H9 (cell line): ENCODE measurements around the gene RANBP3. TPM values are rescaled to one million over a fixed set of nuclear protein-coding genes. Genes with fewer than 3 reads are reported as not detected.

ENCODE experiments used
- DNase-seq: peaks from one replicate; pipeline ENCODE4 v3.0.0-alpha.2; 2017
- H2AFZ ChIP-seq: one replicate; pipeline ENCODE4 v1.6.1; 2013; ENCODE audit warnings: mild to moderate bottlenecking, low read length, control low read depth, moderate library complexity
- H2AK5ac ChIP-seq: 2 replicates; pipeline ENCODE4 v1.6.1; 2013; ENCODE audit warnings: low read length, control low read depth, mixed read lengths; ENCODE audit not compliant: insufficient read length
- H2BK120ac ChIP-seq: one replicate; pipeline ENCODE4 v1.6.1; 2013; ENCODE audit warnings: low read depth, mild to moderate bottlenecking, low read length, control low read depth, inconsistent platforms; ENCODE audit not compliant: poor library complexity, severe bottlenecking
- H2BK12ac ChIP-seq: 2 replicates; pipeline ENCODE4 v1.6.1; 2013; ENCODE audit warnings: low read length, control low read depth, mixed read lengths, low read depth; ENCODE audit not compliant: insufficient read length
- H2BK15ac ChIP-seq: 2 replicates; pipeline ENCODE4 v1.6.1; 2013; ENCODE audit warnings: low read depth, low read length, control low read depth
- H2BK20ac ChIP-seq: one replicate; pipeline ENCODE4 v1.6.1; 2013; ENCODE audit warnings: low read depth, mild to moderate bottlenecking, low read length, control low read depth, inconsistent platforms; ENCODE audit not compliant: poor library complexity, severe bottlenecking
- H2BK5ac ChIP-seq: 2 replicates; pipeline ENCODE4 v1.6.1; 2013; ENCODE audit warnings: low read length, control low read depth, mixed read lengths; ENCODE audit not compliant: insufficient read length
- H3K14ac ChIP-seq: 2 replicates; pipeline ENCODE4 v1.6.1; 2013; ENCODE audit warnings: low read length, control low read depth; ENCODE audit not compliant: insufficient read depth
- H3K18ac ChIP-seq: 2 replicates; pipeline ENCODE4 v1.6.1; 2013; ENCODE audit warnings: low read depth, mild to moderate bottlenecking, mixed read lengths, low read length, control low read depth; ENCODE audit not compliant: insufficient read length
- H3K23ac ChIP-seq: 2 replicates; pipeline ENCODE4 v1.6.1; 2013; ENCODE audit warnings: low read length, control low read depth, mixed read lengths, low read depth; ENCODE audit not compliant: insufficient read length
- H3K23me2 ChIP-seq: 2 replicates; pipeline ENCODE4 v1.6.1; 2013; ENCODE audit warnings: low read depth, mild to moderate bottlenecking, mixed read lengths, low read length, control low read depth; ENCODE audit not compliant: insufficient read length, poor library complexity, severe bottlenecking
- H3K27ac ChIP-seq: 2 replicates; pipeline ENCODE4 v1.5.1; 2013; ENCODE audit warnings: low read length, control low read depth, mixed read lengths, low read depth; ENCODE audit not compliant: insufficient read length
- H3K27me3 ChIP-seq: 2 replicates; pipeline ENCODE4 v1.6.1; 2013; ENCODE audit warnings: low read length, control low read depth, inconsistent platforms; ENCODE audit not compliant: insufficient read depth
- H3K4ac ChIP-seq: 2 replicates; pipeline ENCODE4 v1.6.1; 2013; ENCODE audit warnings: low read depth, mild to moderate bottlenecking, control low read depth, inconsistent platforms, low read length, moderate library complexity
- H3K4me1 ChIP-seq: 2 replicates; pipeline ENCODE4 v1.6.1; 2013; ENCODE audit warnings: low read length, control low read depth, inconsistent platforms; ENCODE audit not compliant: insufficient read depth
- H3K4me2 ChIP-seq: 2 replicates; pipeline ENCODE4 v1.6.1; 2013; ENCODE audit warnings: low read length, control low read depth, mixed read lengths; ENCODE audit not compliant: insufficient read length, insufficient read depth
- H3K56ac ChIP-seq: 2 replicates; pipeline ENCODE4 v1.6.1; 2013; ENCODE audit warnings: low read depth, mild to moderate bottlenecking, mixed read lengths, low read length, control low read depth; ENCODE audit not compliant: insufficient read length
- H3K79me1 ChIP-seq: 2 replicates; pipeline ENCODE4 v1.6.1; 2013; ENCODE audit warnings: low read depth, mild to moderate bottlenecking, moderate library complexity, low read length, control low read depth, inconsistent platforms; ENCODE audit not compliant: insufficient read depth, poor library complexity, severe bottlenecking
- H3K79me2 ChIP-seq: 2 replicates; pipeline ENCODE4 v1.6.1; 2013; ENCODE audit warnings: low read length, control low read depth, inconsistent platforms; ENCODE audit not compliant: insufficient read depth
- H3K9ac ChIP-seq: 2 replicates; pipeline ENCODE4 v1.6.1; 2013; ENCODE audit warnings: low read length, control low read depth, mixed read lengths; ENCODE audit not compliant: insufficient read length; ENCODE audit errors: extremely low read depth
- H3K9me3 ChIP-seq: one replicate; pipeline ENCODE4 v1.6.1; 2013; ENCODE audit warnings: low read depth, low read length, inconsistent platforms; ENCODE audit not compliant: control insufficient read depth
- H3T11ph ChIP-seq: one replicate; pipeline ENCODE4 v1.6.1; 2013; ENCODE audit warnings: mild to moderate bottlenecking, low read length, control low read depth, inconsistent platforms
- H4K20me1 ChIP-seq: one replicate; pipeline ENCODE4 v1.6.1; 2013; ENCODE audit not compliant: control insufficient read depth, insufficient read length, insufficient read depth
- H4K5ac ChIP-seq: 2 replicates; pipeline ENCODE4 v1.6.1; 2013; ENCODE audit warnings: low read depth, mild to moderate bottlenecking, mixed read lengths, low read length, control low read depth; ENCODE audit not compliant: insufficient read length
- H4K8ac ChIP-seq: replicated peaks from 2 replicates; pipeline ENCODE4 v1.6.1; 2013; ENCODE audit warnings: low read length, control low read depth, mixed read lengths, low read depth; ENCODE audit not compliant: insufficient read length
- H4K91ac ChIP-seq: 2 replicates; pipeline ENCODE4 v1.6.1; 2013; ENCODE audit warnings: low read depth, mild to moderate bottlenecking, moderate library complexity, mixed read lengths, low read length, control low read depth; ENCODE audit not compliant: insufficient read length
- H3K27ac Mint-ChIP-seq, 3 experiments: 2 replicates in 2 of 3; 3 replicates in 1 of 3; pipeline ENCODE4 v1.8.0; 2020 to 2021; ENCODE audit warnings: mixed read lengths in 3 of 3, mild to moderate bottlenecking in 1 of 3, moderate library complexity in 1 of 3
- H3K27me3 Mint-ChIP-seq: 2 replicates; pipeline ENCODE4 v1.8.0; 2021; ENCODE audit warnings: low read depth, mild to moderate bottlenecking, moderate library complexity, mixed read lengths
- H3K36me3 Mint-ChIP-seq, 3 experiments: 2 replicates in 2 of 3; 3 replicates in 1 of 3; pipeline ENCODE4 v1.8.0; 2020 to 2021; ENCODE audit warnings: low read depth in 3 of 3, mixed read lengths in 3 of 3; ENCODE audit not compliant: insufficient read depth in 1 of 3
- H3K4me1 Mint-ChIP-seq, 2 experiments: 2 replicates each; pipeline ENCODE4 v1.8.0; 2020; ENCODE audit warnings: mixed read lengths in 2 of 2
- H3K4me3 Mint-ChIP-seq, 2 experiments: 2 replicates in 1 of 2; 3 replicates in 1 of 2; pipeline ENCODE4 v1.8.0; 2020 to 2021; ENCODE audit warnings: mild to moderate bottlenecking in 2 of 2, mixed read lengths in 2 of 2, moderate library complexity in 1 of 2
- H3K9me3 Mint-ChIP-seq, 2 experiments: 2 replicates in 1 of 2; 3 replicates in 1 of 2; pipeline ENCODE4 v1.8.0; 2020; ENCODE audit warnings: mild to moderate bottlenecking in 2 of 2, mixed read lengths in 2 of 2, moderate library complexity in 1 of 2
- WGBS: extraction: QIAGEN DNeasy Blood & Tissue Kit; methylation state at CpG from one replicate; pipeline ENCODE4 v1.1.7; 2013; ENCODE audit warnings: missing lambda C conversion rate, low lambda C conversion rate, mixed read lengths; ENCODE audit not compliant: insufficient read length; ENCODE audit errors: extremely low coverage; 5-methylcytosine and 5-hydroxymethylcytosine counted together
- total RNA-seq: library from RNA; stranded (reverse); gene quantifications from 2 replicates; pipeline ENCODE4 v1.2.1, GENCODE V29; 2021
- TF ChIP-seq, protein P1 (sequence below): fragments of 200-600 bp; sonication (generic); conservative IDR thresholded peaks from 3 replicates; pipeline ENCODE4 v1.8.0; 2021; ENCODE audit warnings: antibody characterized with exemption, mild to moderate bottlenecking

The RANBP3 gene
- total RNA-seq, 1 experiment from 2014 or later, result 86.5 TPM

GRCh38 chr19:6017576-6017975, 39.6 kb upstream of the RANBP3 start:
- H3K56ac ChIP-seq, result no peak overlapping the region
- H3K79me1 ChIP-seq, result no peaks in the 10 kb centered on the region
- H2BK15ac ChIP-seq, result no peak overlapping the region
- H4K8ac ChIP-seq, result no peak overlapping the region
- H2AK5ac ChIP-seq, result no peak overlapping the region
- H3K18ac ChIP-seq, result no peak overlapping the region
- H3K4me1 ChIP-seq, result no peaks in the 10 kb centered on the region
- no peak overlapping the region for H3K27ac Mint-ChIP-seq
- no peak overlapping the region for H3K4me2 ChIP-seq
- H3K4me3 Mint-ChIP-seq, result no peak overlapping the region
- H3K9me3 Mint-ChIP-seq, result no peaks in the 10 kb centered on the region
- no peak overlapping the region for H2BK12ac ChIP-seq
- H4K20me1 ChIP-seq, result no peaks in the 10 kb centered on the region
- H3K27me3 ChIP-seq, result no peaks in the 10 kb centered on the region
- no peak overlapping the region for H3K27ac ChIP-seq
- WGBS, result no CpG with 5 or more reads among the region's 11 CpGs
- no peak for DNase-seq
- no peak overlapping the region for H2BK20ac ChIP-seq
- H3K36me3 Mint-ChIP-seq, result no peaks in the 10 kb centered on the region
- no peak overlapping the region for H3K4ac ChIP-seq
- H2BK5ac ChIP-seq, result no peak overlapping the region
- no peak overlapping the region for H2BK120ac ChIP-seq
- peaks cover 56% of the 10 kb centered on the region for H3K27me3 Mint-ChIP-seq
- H4K5ac ChIP-seq, result no peak overlapping the region
- peaks cover 8 to 30% of the 10 kb centered on the region in 2 experiments; a peak in 3 of 4 replicates for H3K4me1 Mint-ChIP-seq
- H3K14ac ChIP-seq, result no peak overlapping the region
- TF ChIP-seq, protein P1, sequence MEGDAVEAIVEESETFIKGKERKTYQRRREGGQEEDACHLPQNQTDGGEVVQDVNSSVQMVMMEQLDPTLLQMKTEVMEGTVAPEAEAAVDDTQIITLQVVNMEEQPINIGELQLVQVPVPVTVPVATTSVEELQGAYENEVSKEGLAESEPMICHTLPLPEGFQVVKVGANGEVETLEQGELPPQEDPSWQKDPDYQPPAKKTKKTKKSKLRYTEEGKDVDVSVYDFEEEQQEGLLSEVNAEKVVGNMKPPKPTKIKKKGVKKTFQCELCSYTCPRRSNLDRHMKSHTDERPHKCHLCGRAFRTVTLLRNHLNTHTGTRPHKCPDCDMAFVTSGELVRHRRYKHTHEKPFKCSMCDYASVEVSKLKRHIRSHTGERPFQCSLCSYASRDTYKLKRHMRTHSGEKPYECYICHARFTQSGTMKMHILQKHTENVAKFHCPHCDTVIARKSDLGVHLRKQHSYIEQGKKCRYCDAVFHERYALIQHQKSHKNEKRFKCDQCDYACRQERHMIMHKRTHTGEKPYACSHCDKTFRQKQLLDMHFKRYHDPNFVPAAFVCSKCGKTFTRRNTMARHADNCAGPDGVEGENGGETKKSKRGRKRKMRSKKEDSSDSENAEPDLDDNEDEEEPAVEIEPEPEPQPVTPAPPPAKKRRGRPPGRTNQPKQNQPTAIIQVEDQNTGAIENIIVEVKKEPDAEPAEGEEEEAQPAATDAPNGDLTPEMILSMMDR, result no peak
- no peaks in the 10 kb centered on the region for H3K23me2 ChIP-seq
- no peak overlapping the region for H2AFZ ChIP-seq
- no peak overlapping the region for H3K23ac ChIP-seq
- no peak overlapping the region for H4K91ac ChIP-seq
- no peak overlapping the region for H3T11ph ChIP-seq
- H3K9me3 ChIP-seq, result no peaks in the 10 kb centered on the region
- H3K9ac ChIP-seq, result no peak overlapping the region
- no peaks in the 10 kb centered on the region for H3K79me2 ChIP-seq
